HEK293 (cell line): ENCODE data around the gene ZGLP1.

Source experiments
- BCL11B ChIP-seq: fragments of 450-650 bp; formaldehyde crosslinking; IDR thresholded peaks from 2 replicates; pipeline ENCODE4 v1.5.1; 2016; ENCODE audit warnings: low read depth, missing biosample characterization, missing genetic modification characterization
- FEZF1 ChIP-seq: fragments of 450-650 bp; formaldehyde crosslinking; IDR thresholded peaks from 2 replicates; pipeline ENCODE4 v1.5.1; 2016; ENCODE audit warnings: missing biosample characterization, missing genetic modification characterization
- GLIS1 ChIP-seq: fragments of 450-650 bp; formaldehyde crosslinking; IDR thresholded peaks from 2 replicates; pipeline ENCODE4 v1.5.1; 2016; ENCODE audit warnings: missing biosample characterization, missing genetic modification characterization
- GLIS2 ChIP-seq: fragments of 450-650 bp; formaldehyde crosslinking; IDR thresholded peaks from 2 replicates; pipeline ENCODE4 v1.5.1; 2016; ENCODE audit warnings: missing biosample characterization, missing genetic modification characterization
- IKZF3 ChIP-seq: fragments of 450-650 bp; IDR thresholded peaks from 2 replicates; pipeline ENCODE4 v1.5.0; 2018; ENCODE audit warnings: missing biosample characterization, mild to moderate bottlenecking, missing genetic modification characterization, moderate library complexity
- KLF10 ChIP-seq: fragments of 450-650 bp; IDR thresholded peaks from 2 replicates; pipeline ENCODE4 v1.5.1; 2018; ENCODE audit warnings: missing biosample characterization, mild to moderate bottlenecking, missing genetic modification characterization
- MYNN ChIP-seq: fragments of 450-650 bp; formaldehyde crosslinking; IDR thresholded peaks from 2 replicates; pipeline ENCODE4 v1.5.1; 2016; ENCODE audit warnings: missing biosample characterization, missing genetic modification characterization, borderline replicate concordance
- PRDM1 ChIP-seq: fragments of 450-650 bp; formaldehyde crosslinking; IDR thresholded peaks from 2 replicates; pipeline ENCODE4; 2016; ENCODE audit warnings: missing biosample characterization, missing genetic modification characterization
- SETDB1 ChIP-seq: IDR thresholded peaks from one replicate; pipeline ENCODE4 v1.6.1; 2017; ENCODE audit warnings: mild to moderate bottlenecking, low read length, moderate library complexity, mixed read lengths; ENCODE audit not compliant: insufficient read length
- ZBTB17 ChIP-seq: fragments of 450-650 bp; formaldehyde crosslinking; IDR thresholded peaks from 2 replicates; pipeline ENCODE4 v1.5.1; 2016; ENCODE audit warnings: missing biosample characterization, missing genetic modification characterization
- ZBTB20 ChIP-seq: fragments of 450-650 bp; formaldehyde crosslinking; IDR thresholded peaks from 2 replicates; pipeline ENCODE4 v1.5.1; 2016; ENCODE audit warnings: missing biosample characterization, missing genetic modification characterization
- ZBTB21 ChIP-seq: fragments of 450-650 bp; formaldehyde crosslinking; IDR thresholded peaks from 2 replicates; pipeline ENCODE4 v1.5.1; 2017; ENCODE audit warnings: missing biosample characterization, missing genetic modification characterization
- ZBTB44 ChIP-seq: fragments of 450-650 bp; IDR thresholded peaks from 2 replicates; pipeline ENCODE4 v1.5.1; 2018; ENCODE audit warnings: missing biosample characterization, mild to moderate bottlenecking, missing genetic modification characterization
- ZFP37 ChIP-seq: fragments of 450-650 bp; formaldehyde crosslinking; IDR thresholded peaks from 2 replicates; pipeline ENCODE4 v1.5.1; 2016; ENCODE audit warnings: missing biosample characterization, missing genetic modification characterization
- ZFP69B ChIP-seq: fragments of 450-650 bp; formaldehyde crosslinking; IDR thresholded peaks from 2 replicates; pipeline ENCODE4 v1.5.1; 2016; ENCODE audit warnings: missing biosample characterization, missing genetic modification characterization
- ZNF10 ChIP-seq: fragments of 450-650 bp; formaldehyde crosslinking; IDR thresholded peaks from 2 replicates; pipeline ENCODE4 v1.5.1; 2017; ENCODE audit warnings: missing biosample characterization, missing genetic modification characterization
- ZNF140 ChIP-seq: fragments of 450-650 bp; formaldehyde crosslinking; IDR thresholded peaks from 2 replicates; pipeline ENCODE4 v1.5.1; 2016; ENCODE audit warnings: missing biosample characterization, missing genetic modification characterization
- ZNF155 ChIP-seq: fragments of 450-650 bp; formaldehyde crosslinking; IDR thresholded peaks from 2 replicates; pipeline ENCODE4 v1.5.1; 2016; ENCODE audit warnings: missing biosample characterization, missing genetic modification characterization
- ZNF184 ChIP-seq: fragments of 450-650 bp; IDR thresholded peaks from 2 replicates; pipeline ENCODE4 v1.5.1; 2018; ENCODE audit warnings: missing biosample characterization, mild to moderate bottlenecking, missing genetic modification characterization
- ZNF2 ChIP-seq: fragments of 450-650 bp; formaldehyde crosslinking; IDR thresholded peaks from 2 replicates; pipeline ENCODE4 v1.5.1; 2016; ENCODE audit warnings: missing biosample characterization, missing genetic modification characterization
- ZNF211 ChIP-seq: fragments of 450-650 bp; formaldehyde crosslinking; IDR thresholded peaks from 2 replicates; pipeline ENCODE4 v1.5.1; 2016; ENCODE audit warnings: low read depth, missing biosample characterization, missing genetic modification characterization
- ZNF23 ChIP-seq: fragments of 450-650 bp; formaldehyde crosslinking; IDR thresholded peaks from 2 replicates; pipeline ENCODE4 v1.5.1; 2016; ENCODE audit warnings: missing biosample characterization, missing genetic modification characterization, borderline replicate concordance
- ZNF302 ChIP-seq: fragments of 450-650 bp; formaldehyde crosslinking; IDR thresholded peaks from 2 replicates; pipeline ENCODE4 v1.5.1; 2016; ENCODE audit warnings: missing biosample characterization, missing genetic modification characterization, low read depth
- ZNF426 ChIP-seq: fragments of 450-650 bp; formaldehyde crosslinking; IDR thresholded peaks from 2 replicates; pipeline ENCODE4 v1.5.1; 2017; ENCODE audit warnings: missing biosample characterization, missing genetic modification characterization, mild to moderate bottlenecking, inconsistent platforms, moderate library complexity
- ZNF501 ChIP-seq: fragments of 450-650 bp; formaldehyde crosslinking; IDR thresholded peaks from 2 replicates; pipeline ENCODE4 v1.5.1; 2016; ENCODE audit warnings: missing biosample characterization, missing genetic modification characterization
- ZNF518A ChIP-seq: fragments of 450-650 bp; formaldehyde crosslinking; conservative IDR thresholded peaks from 2 replicates; pipeline ENCODE4 v1.5.1; 2016; ENCODE audit warnings: low read depth, missing biosample characterization, missing genetic modification characterization
- ZNF544 ChIP-seq: fragments of 450-650 bp; formaldehyde crosslinking; IDR thresholded peaks from 2 replicates; pipeline ENCODE4 v1.5.0; 2017; ENCODE audit warnings: missing biosample characterization, missing genetic modification characterization
- ZNF548 ChIP-seq: fragments of 450-650 bp; formaldehyde crosslinking; IDR thresholded peaks from 2 replicates; pipeline ENCODE4 v1.5.1; 2016; ENCODE audit warnings: missing biosample characterization, missing genetic modification characterization
- ZNF792 ChIP-seq: fragments of 450-650 bp; formaldehyde crosslinking; IDR thresholded peaks from 2 replicates; pipeline ENCODE4 v1.5.1; 2016; ENCODE audit warnings: missing biosample characterization, missing genetic modification characterization
- TF ChIP-seq, protein P1 (sequence below): fragments of 450-650 bp; formaldehyde crosslinking; IDR thresholded peaks from 2 replicates; pipeline ENCODE4 v1.5.1; 2017; ENCODE audit warnings: missing biosample characterization, missing genetic modification characterization
- TF ChIP-seq, protein P2 (sequence below): fragments of 450-650 bp; formaldehyde crosslinking; IDR thresholded peaks from 2 replicates; pipeline ENCODE4 v1.5.1; 2016; ENCODE audit warnings: missing biosample characterization, missing genetic modification characterization

Gene ZGLP1

GRCh38 chr19:10315335-10316214, 6.0 kb upstream of the ZGLP1 start, which contains the start of gene FDX2 (continued):
- TF ChIP-seq ZBTB21 (tag by site-specific recombination) = 0 out of 2 replicates have a peak, but pooled peaks have one; percentile 27
- peak; percentile 85; the same call in 1 of the 2 replicates for TF ChIP-seq ZFP37 (tag by site-specific recombination)
- TF ChIP-seq ZFP69B (tag by site-specific recombination) = no peak
- TF ChIP-seq ZNF140 (tag by site-specific recombination) = no peak
- no peak for TF ChIP-seq ZNF548
- TF ChIP-seq ZNF10 = no peak
- peak; percentile 52; the same call in 1 of the 2 replicates for TF ChIP-seq ZNF518A (tag by site-specific recombination)
- 0 out of 2 replicates have a peak, but pooled peaks have one; percentile 34 for TF ChIP-seq ZNF2
- peak; percentile 71 for TF ChIP-seq GLIS2 (tag by site-specific recombination)
- no peak for TF ChIP-seq IKZF3 (tag by site-specific recombination)
- TF ChIP-seq MYNN (tag by site-specific recombination) = no peak
- TF ChIP-seq PRDM1 (tag by site-specific recombination) = no peak
- no peak for TF ChIP-seq ZNF302 (tag by site-specific recombination)
- TF ChIP-seq, protein P1, sequence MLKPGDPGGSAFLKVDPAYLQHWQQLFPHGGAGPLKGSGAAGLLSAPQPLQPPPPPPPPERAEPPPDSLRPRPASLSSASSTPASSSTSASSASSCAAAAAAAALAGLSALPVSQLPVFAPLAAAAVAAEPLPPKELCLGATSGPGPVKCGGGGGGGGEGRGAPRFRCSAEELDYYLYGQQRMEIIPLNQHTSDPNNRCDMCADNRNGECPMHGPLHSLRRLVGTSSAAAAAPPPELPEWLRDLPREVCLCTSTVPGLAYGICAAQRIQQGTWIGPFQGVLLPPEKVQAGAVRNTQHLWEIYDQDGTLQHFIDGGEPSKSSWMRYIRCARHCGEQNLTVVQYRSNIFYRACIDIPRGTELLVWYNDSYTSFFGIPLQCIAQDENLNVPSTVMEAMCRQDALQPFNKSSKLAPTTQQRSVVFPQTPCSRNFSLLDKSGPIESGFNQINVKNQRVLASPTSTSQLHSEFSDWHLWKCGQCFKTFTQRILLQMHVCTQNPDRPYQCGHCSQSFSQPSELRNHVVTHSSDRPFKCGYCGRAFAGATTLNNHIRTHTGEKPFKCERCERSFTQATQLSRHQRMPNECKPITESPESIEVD (tag by site-specific recombination) = no peak
- TF ChIP-seq FEZF1 = no peak
- no peak for TF ChIP-seq ZNF792 (tag by site-specific recombination)
- no peak for TF ChIP-seq ZNF544 (tag by site-specific recombination)
- no peak for TF ChIP-seq ZNF211 (tag by site-specific recombination)
- TF ChIP-seq ZNF184 (tag by site-specific recombination) = no peak
- no peak for TF ChIP-seq ZNF426 (tag by site-specific recombination)
- no peak; the same call in 1 of the 2 replicates for TF ChIP-seq KLF10 (tag by site-specific recombination)
- TF ChIP-seq BCL11B = no peak
- TF ChIP-seq ZBTB44 (tag by site-specific recombination) = no peak
- no peak for TF ChIP-seq SETDB1
- TF ChIP-seq, protein P2, sequence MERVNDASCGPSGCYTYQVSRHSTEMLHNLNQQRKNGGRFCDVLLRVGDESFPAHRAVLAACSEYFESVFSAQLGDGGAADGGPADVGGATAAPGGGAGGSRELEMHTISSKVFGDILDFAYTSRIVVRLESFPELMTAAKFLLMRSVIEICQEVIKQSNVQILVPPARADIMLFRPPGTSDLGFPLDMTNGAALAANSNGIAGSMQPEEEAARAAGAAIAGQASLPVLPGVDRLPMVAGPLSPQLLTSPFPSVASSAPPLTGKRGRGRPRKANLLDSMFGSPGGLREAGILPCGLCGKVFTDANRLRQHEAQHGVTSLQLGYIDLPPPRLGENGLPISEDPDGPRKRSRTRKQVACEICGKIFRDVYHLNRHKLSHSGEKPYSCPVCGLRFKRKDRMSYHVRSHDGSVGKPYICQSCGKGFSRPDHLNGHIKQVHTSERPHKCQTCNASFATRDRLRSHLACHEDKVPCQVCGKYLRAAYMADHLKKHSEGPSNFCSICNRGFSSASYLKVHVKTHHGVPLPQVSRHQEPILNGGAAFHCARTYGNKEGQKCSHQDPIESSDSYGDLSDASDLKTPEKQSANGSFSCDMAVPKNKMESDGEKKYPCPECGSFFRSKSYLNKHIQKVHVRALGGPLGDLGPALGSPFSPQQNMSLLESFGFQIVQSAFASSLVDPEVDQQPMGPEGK (tag by site-specific recombination) = peak; percentile 68
- peak; percentile 44 for TF ChIP-seq GLIS1 (tag by site-specific recombination)
- TF ChIP-seq ZNF155 (tag by site-specific recombination) = no peak
- peak; percentile 98 for TF ChIP-seq ZBTB17 (tag by site-specific recombination)
- no peak for TF ChIP-seq ZNF23 (tag by site-specific recombination)
- TF ChIP-seq ZNF501 = peak; percentile 82; the same call in 1 of the 2 replicates
- TF ChIP-seq ZBTB20 (tag by site-specific recombination) = peak; percentile 98
